ENCODE measurements around the gene KCNF1. TPM values are rescaled to one million over a fixed set of nuclear protein-coding genes. Genes with fewer than 3 reads are reported as not detected.

The KCNF1 gene
- total and polyA plus RNA-seq, 11 donors: 0.20 to 0.36 (median 0.23) TPM; not detected in 5

GRCh38 chr2:10961490-10961875 is 49.7 kb downstream of the KCNF1 start:
- ATAC-seq: no peak
- no peak overlapping the region for H3K4me3 ChIP-seq
- no peak for TF ChIP-seq POLR2A (IDR thresholded peaks at IDR 0.05)
- TF ChIP-seq, protein P1, sequence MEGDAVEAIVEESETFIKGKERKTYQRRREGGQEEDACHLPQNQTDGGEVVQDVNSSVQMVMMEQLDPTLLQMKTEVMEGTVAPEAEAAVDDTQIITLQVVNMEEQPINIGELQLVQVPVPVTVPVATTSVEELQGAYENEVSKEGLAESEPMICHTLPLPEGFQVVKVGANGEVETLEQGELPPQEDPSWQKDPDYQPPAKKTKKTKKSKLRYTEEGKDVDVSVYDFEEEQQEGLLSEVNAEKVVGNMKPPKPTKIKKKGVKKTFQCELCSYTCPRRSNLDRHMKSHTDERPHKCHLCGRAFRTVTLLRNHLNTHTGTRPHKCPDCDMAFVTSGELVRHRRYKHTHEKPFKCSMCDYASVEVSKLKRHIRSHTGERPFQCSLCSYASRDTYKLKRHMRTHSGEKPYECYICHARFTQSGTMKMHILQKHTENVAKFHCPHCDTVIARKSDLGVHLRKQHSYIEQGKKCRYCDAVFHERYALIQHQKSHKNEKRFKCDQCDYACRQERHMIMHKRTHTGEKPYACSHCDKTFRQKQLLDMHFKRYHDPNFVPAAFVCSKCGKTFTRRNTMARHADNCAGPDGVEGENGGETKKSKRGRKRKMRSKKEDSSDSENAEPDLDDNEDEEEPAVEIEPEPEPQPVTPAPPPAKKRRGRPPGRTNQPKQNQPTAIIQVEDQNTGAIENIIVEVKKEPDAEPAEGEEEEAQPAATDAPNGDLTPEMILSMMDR (IDR thresholded peaks at IDR 0.05): no peak
- DNase-seq: no peak
- WGBS, 4 donors: 87 to 91% (median 90%) methylated on average over 13 of the region's 13 CpGs
- H3K9me3 ChIP-seq: no peaks in the 10 kb centered on the region
- peaks cover 0 to 36% (median 0%) of the 10 kb centered on the region in 9 donors for H3K27me3 ChIP-seq
- H3K36me3 ChIP-seq: no peaks in the 10 kb centered on the region
- peaks cover 0 to 17% (median 0%) of the 10 kb centered on the region in 12 donors for H3K4me1 ChIP-seq
- intact Hi-C loops (cut with DNase I): no loop called here
- H3K27ac ChIP-seq: no peak overlapping the region

GRCh38 chr2:10962004-10962403 is 50.3 kb downstream of the KCNF1 start:
- ATAC-seq: no peak
- Histone ChIP-seq H3K4me3 (no peak overlapping the region), H3K9me3 (no peaks in the 10 kb centered on the region), H3K27me3 (peaks cover 0 to 36% (median 0%) of the 10 kb centered on the region in 9 donors), H3K36me3 (no peaks in the 10 kb centered on the region), H3K4me1 (peaks cover 0 to 17% (median 0%) of the 10 kb centered on the region in 12 donors), H3K27ac (no peak overlapping the region)
- intact Hi-C loops (cut with DNase I): no loop called here
- TF ChIP-seq, protein P1 (IDR thresholded peaks at IDR 0.05): no peak
- no peak for DNase-seq
- 87 to 92% (median 89%) methylated on average over 14 of the region's 14 CpGs for WGBS, 4 donors

- H3K9me3 ChIP-seq: no peaks in the 10 kb centered on the region
- no peak overlapping the region for H3K27ac ChIP-seq
- DNase-seq (no peak), ATAC-seq (no peak)
- peaks cover 0 to 36% (median 0%) of the 10 kb centered on the region in 9 donors for H3K27me3 ChIP-seq
- intact Hi-C loops (cut with DNase I): no loop called here
- H3K4me3 ChIP-seq: no peak overlapping the region
- peaks cover 0 to 17% (median 0%) of the 10 kb centered on the region in 12 donors for H3K4me1 ChIP-seq
- H3K36me3 ChIP-seq: no peaks in the 10 kb centered on the region
- TF ChIP-seq, protein P1 (IDR thresholded peaks at IDR 0.05): no peak
- TF ChIP-seq POLR2A (IDR thresholded peaks at IDR 0.05): no peak
- WGBS, 4 donors: 37 to 49% (median 43%) methylated on average over 8 of the region's 8 CpGs
Observed at GRCh38 chr2:10963155-10963554, 51.4 kb downstream of the KCNF1 start.

Other genes with a start within 250 kb of the KCNF1 start
- 10 to 100 TPM; 15.3 to 21.3 (median 18.3) TPM for gene NOL10, start 222.0 kb upstream of the KCNF1 start, total RNA-seq
- gene NOL10, start 222.0 kb upstream of the KCNF1 start, polyA plus RNA-seq: 10 to 100 TPM in 1 of 2 donors, 1 to 10 TPM in 1; 8.2 to 17.5 TPM
- 1 to 10 TPM in 1 of 9 donors, under 1 TPM in 7, not detected in 1; 0.32 to 2.1 (median 0.48) TPM for gene ATP6V1C2, start 190.3 kb upstream of the KCNF1 start, total RNA-seq
- gene ATP6V1C2, start 190.3 kb upstream of the KCNF1 start, polyA plus RNA-seq: under 1 TPM; 0.47 to 0.50 TPM
- gene PDIA6, start 99.1 kb upstream of the KCNF1 start, total RNA-seq: 100 to 1,000 TPM in 6 of 9 donors, 10 to 100 TPM in 3; 78.2 to 178 (median 110) TPM
- gene PDIA6, start 99.1 kb upstream of the KCNF1 start, polyA plus RNA-seq: 100 to 1,000 TPM in 1 of 2 donors, 10 to 100 TPM in 1; 32.0 to 402 TPM
- gene SLC66A3, start 243.5 kb downstream of the KCNF1 start, total RNA-seq: 10 to 100 TPM in 4 of 9 donors, 1 to 10 TPM in 5; 4.7 to 19.5 (median 9.7) TPM
- 1 to 10 TPM; 5.5 to 8.0 TPM for gene SLC66A3, start 243.5 kb downstream of the KCNF1 start, polyA plus RNA-seq